IMR-90 (cell line): Measurements from ENCODE around the gene ZNF469. TPM values are rescaled to one million over a fixed set of nuclear protein-coding genes. Genes with fewer than 3 reads are reported as not detected.

ENCODE experiments used
- ATAC-seq: fragments of 200-7000 bp; cut with Tn5 transposase; 2 replicates; pipeline ENCODE4 v1.9.1; 2020; ENCODE audit warnings: low read depth, mild to moderate bottlenecking, moderate library complexity
- BruUV-seq: library from RNA; stranded (reverse); fragments of 400-500 nt; replicated peaks from 2 replicates; lab custom pipeline; 2021; lab: Mats Ljungman, UMichigan
- CTCF ChIA-PET: fragments of 300-600 bp; formaldehyde crosslinking; extraction: SDS; loops from one replicate; lab custom pipeline; 2021; ENCODE audit warnings: antibody characterized with exemption; lab: Yijun Ruan, JAX
- POLR2A ChIA-PET: fragments of 300-600 bp; sonication (Branson Sonifier 250); formaldehyde crosslinking; loops from one replicate; lab custom pipeline; 2022; ENCODE audit warnings: antibody characterized with exemption; ENCODE audit not compliant: unreplicated experiment; lab: Charles Lee
- DNase-seq: peaks from one replicate; pipeline ENCODE4 v3.0.0; 2013
- H2AFZ ChIP-seq: replicated peaks from 2 replicates; pipeline ENCODE3; 2013; ENCODE audit warnings: low read length, mild to moderate bottlenecking; ENCODE audit not compliant: poor library complexity
- H2AK5ac ChIP-seq: 2 replicates; pipeline ENCODE4 v1.6.1; 2013; ENCODE audit warnings: low read depth, low read length, inconsistent platforms
- H2AK9ac ChIP-seq: replicated peaks from 2 replicates; pipeline ENCODE3; 2013; ENCODE audit warnings: mild to moderate bottlenecking, low read depth, low read length, moderate library complexity; ENCODE audit not compliant: poor library complexity
- H2BK120ac ChIP-seq: 2 replicates; pipeline ENCODE4 v1.6.1; 2013; ENCODE audit warnings: low read depth, low read length, inconsistent platforms
- H2BK15ac ChIP-seq: 3 replicates; pipeline ENCODE4 v1.6.1; 2013; ENCODE audit warnings: low read depth, low read length, inconsistent platforms
- H2BK20ac ChIP-seq: 2 replicates; pipeline ENCODE4 v1.6.1; 2013; ENCODE audit warnings: low read depth, mild to moderate bottlenecking, inconsistent platforms, low read length, moderate library complexity
- H2BK5ac ChIP-seq: 2 replicates; pipeline ENCODE4 v1.6.1; 2013; ENCODE audit warnings: mild to moderate bottlenecking, low read depth, low read length, inconsistent platforms; ENCODE audit not compliant: poor library complexity, severe bottlenecking
- H3K14ac ChIP-seq: replicated peaks from 2 replicates; pipeline ENCODE4 v1.6.1; 2013; ENCODE audit warnings: low read depth, low read length, inconsistent platforms
- H3K18ac ChIP-seq: 2 replicates; pipeline ENCODE4 v1.6.1; 2013; ENCODE audit warnings: low read depth, low read length, control low read depth
- H3K23ac ChIP-seq: 2 replicates; pipeline ENCODE4 v1.6.1; 2013; ENCODE audit warnings: low read depth, low read length, inconsistent platforms
- H3K27ac ChIP-seq: 2 replicates; pipeline ENCODE4 v1.5.1; 2013; ENCODE audit warnings: mild to moderate bottlenecking, control low read depth, low read length; ENCODE audit not compliant: insufficient read depth
- H3K27me3 ChIP-seq: 2 replicates; pipeline ENCODE4 v1.6.1; 2013; ENCODE audit warnings: low read length; ENCODE audit not compliant: control insufficient read depth, insufficient read depth
- H3K36me3 ChIP-seq: 2 replicates; pipeline ENCODE4 v1.6.1; 2013; ENCODE audit warnings: low read length, mixed read lengths; ENCODE audit not compliant: control insufficient read depth, insufficient read depth
- H3K4ac ChIP-seq: 2 replicates; pipeline ENCODE4 v1.6.1; 2013; ENCODE audit warnings: low read depth, low read length, inconsistent platforms
- H3K4me1 ChIP-seq: 2 replicates; pipeline ENCODE4 v1.6.1; 2013; ENCODE audit warnings: low read length, mixed read lengths; ENCODE audit not compliant: control insufficient read depth, insufficient read depth
- H3K4me2 ChIP-seq: 2 replicates; pipeline ENCODE4 v1.6.1; 2013; ENCODE audit warnings: low read depth, mild to moderate bottlenecking, control low read depth, low read length, moderate library complexity
- H3K4me3 ChIP-seq: 2 replicates; pipeline ENCODE4 v1.5.1; 2013; ENCODE audit warnings: low read depth, mild to moderate bottlenecking, control low read depth, low read length, moderate library complexity; ENCODE audit not compliant: insufficient read depth
- H3K56ac ChIP-seq: 2 replicates; pipeline ENCODE4 v1.6.1; 2013; ENCODE audit warnings: low read length, inconsistent platforms; ENCODE audit not compliant: insufficient read depth; ENCODE audit errors: extremely low read depth
- H3K79me1 ChIP-seq, 2 experiments: 2 replicates each; pipeline ENCODE4 v1.6.1; 2013; ENCODE audit warnings: low read length in 2 of 2, inconsistent platforms in 1 of 2, low read depth in 1 of 2
- H3K9ac ChIP-seq: 2 replicates; pipeline ENCODE4 v1.6.1; 2013; ENCODE audit warnings: low read depth, low read length, control low read depth
- H3K9me1 ChIP-seq: 2 replicates; pipeline ENCODE4 v1.6.1; 2013; ENCODE audit warnings: low read length, inconsistent platforms; ENCODE audit not compliant: insufficient read depth
- H3K9me3 ChIP-seq: 2 replicates; pipeline ENCODE4 v1.6.1; 2013; ENCODE audit warnings: low read length; ENCODE audit not compliant: control insufficient read depth, insufficient read depth
- H4K20me1 ChIP-seq: 2 replicates; pipeline ENCODE4 v1.6.1; 2013; ENCODE audit warnings: low read length, inconsistent platforms; ENCODE audit not compliant: insufficient read depth
- H4K5ac ChIP-seq: 2 replicates; pipeline ENCODE4 v1.6.1; 2013; ENCODE audit warnings: mild to moderate bottlenecking, low read depth, low read length, control low read depth
- H4K8ac ChIP-seq, 2 experiments: 2 replicates each; pipeline ENCODE4 v1.6.1; 2013; ENCODE audit warnings: low read depth in 2 of 2, low read length in 2 of 2, control low read depth in 1 of 2, inconsistent platforms in 1 of 2
- H4K91ac ChIP-seq: 2 replicates; pipeline ENCODE4 v1.6.1; 2013; ENCODE audit warnings: low read depth, low read length, inconsistent platforms; ENCODE audit not compliant: insufficient read depth
- BHLHE40 ChIP-seq: fragments of 150-350 bp; IDR thresholded peaks from 2 replicates; pipeline ENCODE4 v1.6.1; 2016; ENCODE audit warnings: mild to moderate bottlenecking, low read depth, low read length
- CEBPB ChIP-seq: IDR thresholded peaks from 2 replicates; pipeline ENCODE4 v1.6.1; 2012; ENCODE audit warnings: low read depth, low read length, improper control_type of control experiment
- MAFK ChIP-seq: IDR thresholded peaks from 2 replicates; pipeline ENCODE4 v1.6.1; 2012; ENCODE audit warnings: low read depth, low read length, improper control_type of control experiment
- MXI1 ChIP-seq: IDR thresholded peaks from 2 replicates; pipeline ENCODE4 v1.6.1; 2012; ENCODE audit warnings: low read depth, mild to moderate bottlenecking, low read length, moderate library complexity, borderline replicate concordance
- NFE2L2 ChIP-seq: fragments of 150-350 bp; IDR thresholded peaks from 2 replicates; pipeline ENCODE4 v1.6.1; 2016; ENCODE audit warnings: low read depth, mild to moderate bottlenecking, low read length
- POLR2A ChIP-seq: IDR thresholded peaks from 2 replicates; pipeline ENCODE4 v1.6.1; 2012; ENCODE audit warnings: mild to moderate bottlenecking, low read depth, low read length
- RFX5 ChIP-seq: IDR thresholded peaks from 2 replicates; pipeline ENCODE4 v1.8.0; 2012; ENCODE audit warnings: low read depth, mild to moderate bottlenecking, low read length, moderate library complexity
- SMC3 ChIP-seq: fragments of 150-350 bp; IDR thresholded peaks from 2 replicates; pipeline ENCODE4 v1.6.1; 2016; ENCODE audit warnings: low read depth, mild to moderate bottlenecking, antibody characterized with exemption, low read length, moderate library complexity
- WGBS, 2 experiments: methylation state at CpG; one replicate each; pipeline versions ENCODE4 v1.1.5 to v1.1.7; 2013; ENCODE audit warnings: missing lambda C conversion rate in 2 of 2; ENCODE audit not compliant: insufficient read length in 1 of 2; ENCODE audit errors: extremely low coverage in 2 of 2; 5-methylcytosine and 5-hydroxymethylcytosine counted together
- dilution Hi-C: fragments of 300-500 bp; cut with HindIII; formaldehyde crosslinking; loops from one replicate; pipeline ENCODE4 v1.14.3; 2018; ENCODE audit warnings: low sequenced_read_pairs; ENCODE audit not compliant: unreplicated experiment
- in situ Hi-C: fragments of 300-500 bp; cut with MboI; formaldehyde crosslinking; loops from 3 replicates; pipeline ENCODE4 v1.14.3; 2019; ENCODE audit warnings: low sequenced_read_pairs, inconsistent platforms, mixed read lengths
- intact Hi-C: fragments of 100-400 bp; cut with micrococcal nuclease; formaldehyde crosslinking; loops from 2 replicates; pipeline ENCODE4 v1.10.0; 2022
- polyA plus RNA-seq, 3 experiments: library from polyadenylated mRNA; depleted of rRNA; stranded (reverse); fragments of >200 nt; gene quantifications; 2 replicates each; pipeline ENCODE4 v1.2.3, GENCODE V29; 2012; ENCODE audit warnings: low replicate concordance in 1 of 3
- total RNA-seq: library from RNA; depleted of rRNA; stranded (reverse); fragments of >200 nt; gene quantifications from 2 replicates; pipeline ENCODE4 v1.2.3, GENCODE V29; 2012
- TF ChIP-seq, protein P1 (sequence below): conservative IDR thresholded peaks from 2 replicates; pipeline ENCODE4 v1.5.1; 2012; ENCODE audit warnings: mild to moderate bottlenecking, low read depth, low read length, improper control_type of control experiment
- TF ChIP-seq, protein P2 (sequence below): fragments of 150-350 bp; IDR thresholded peaks from 2 replicates; pipeline ENCODE4 v1.6.1; 2017; ENCODE audit warnings: mild to moderate bottlenecking, antibody characterized with exemption, low read length, low read depth

Gene ZNF469
- total and polyA plus RNA-seq, 2 of the 4 experiments (the other 2 are of a cell fraction), result 1.1 to 13.3 TPM

DNA sequence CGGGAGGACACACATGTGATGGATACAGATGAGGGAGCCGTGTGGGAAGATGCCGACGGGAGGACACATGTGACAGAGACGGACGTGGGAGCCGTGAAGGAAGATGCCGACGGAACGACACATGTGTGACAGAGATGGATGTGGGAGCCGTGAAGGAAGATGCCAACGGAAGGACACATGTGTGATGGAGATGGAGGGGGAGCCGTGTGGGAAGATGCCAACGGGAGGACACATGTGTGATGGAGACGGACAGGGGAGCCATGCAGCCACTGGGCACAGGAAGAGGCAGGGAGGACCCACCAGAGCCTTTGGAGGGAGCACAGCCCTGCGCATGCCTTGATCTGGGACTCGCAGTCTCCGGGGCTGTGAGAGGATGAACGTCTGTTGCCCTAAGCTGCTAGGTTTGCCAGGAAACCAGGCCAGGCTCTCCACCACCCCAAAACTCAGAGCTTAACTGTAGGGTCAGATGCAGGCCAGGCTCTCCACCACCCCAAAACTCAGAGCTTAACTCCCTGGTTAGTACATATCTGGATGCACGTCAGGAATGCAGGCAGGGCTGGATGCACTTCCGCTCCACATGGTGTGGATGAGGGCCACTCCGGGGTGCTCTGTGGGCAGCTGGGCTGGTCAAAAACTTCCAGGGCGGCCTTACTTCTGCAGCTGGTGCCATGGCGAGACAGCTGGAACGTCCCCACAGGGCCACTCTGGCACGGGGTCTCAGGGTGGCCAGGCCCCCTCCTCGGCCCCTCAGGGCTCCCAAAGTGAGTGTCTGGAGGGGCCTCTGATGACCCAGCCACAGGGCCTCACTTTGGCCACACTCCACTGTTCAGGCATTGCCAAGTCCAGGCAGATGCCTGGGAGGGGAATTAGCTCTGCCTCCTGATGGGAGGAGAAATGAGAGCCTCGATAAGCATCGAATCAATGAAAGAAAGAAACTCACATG is 47.7 kb upstream of the ZNF469 start:
- no peaks in the 10 kb centered on the region for H3K9me3 ChIP-seq
- H3K56ac ChIP-seq, result no peak overlapping the region
- H2BK20ac ChIP-seq, result peak overlapping the region; percentile 100
- peaks cover 52% of the 10 kb centered on the region for H3K9me1 ChIP-seq
- peaks cover 16 to 39% of the 10 kb centered on the region in 2 experiments; a peak in 3 of 4 replicates for H3K79me1 ChIP-seq
- peak overlapping the region; percentile 17; the same call in 1 of the 2 replicates for H3K23ac ChIP-seq
- peak overlapping the region; percentile 100 for H2AK5ac ChIP-seq
- H3K4me3 ChIP-seq, result no peak overlapping the region
- H3K36me3 ChIP-seq, result no peaks in the 10 kb centered on the region
- no peak for TF ChIP-seq CEBPB
- TF ChIP-seq MXI1, result no peak
- TF ChIP-seq, protein P1, sequence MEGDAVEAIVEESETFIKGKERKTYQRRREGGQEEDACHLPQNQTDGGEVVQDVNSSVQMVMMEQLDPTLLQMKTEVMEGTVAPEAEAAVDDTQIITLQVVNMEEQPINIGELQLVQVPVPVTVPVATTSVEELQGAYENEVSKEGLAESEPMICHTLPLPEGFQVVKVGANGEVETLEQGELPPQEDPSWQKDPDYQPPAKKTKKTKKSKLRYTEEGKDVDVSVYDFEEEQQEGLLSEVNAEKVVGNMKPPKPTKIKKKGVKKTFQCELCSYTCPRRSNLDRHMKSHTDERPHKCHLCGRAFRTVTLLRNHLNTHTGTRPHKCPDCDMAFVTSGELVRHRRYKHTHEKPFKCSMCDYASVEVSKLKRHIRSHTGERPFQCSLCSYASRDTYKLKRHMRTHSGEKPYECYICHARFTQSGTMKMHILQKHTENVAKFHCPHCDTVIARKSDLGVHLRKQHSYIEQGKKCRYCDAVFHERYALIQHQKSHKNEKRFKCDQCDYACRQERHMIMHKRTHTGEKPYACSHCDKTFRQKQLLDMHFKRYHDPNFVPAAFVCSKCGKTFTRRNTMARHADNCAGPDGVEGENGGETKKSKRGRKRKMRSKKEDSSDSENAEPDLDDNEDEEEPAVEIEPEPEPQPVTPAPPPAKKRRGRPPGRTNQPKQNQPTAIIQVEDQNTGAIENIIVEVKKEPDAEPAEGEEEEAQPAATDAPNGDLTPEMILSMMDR, result no peak
- TF ChIP-seq POLR2A, result no peak
- TF ChIP-seq, protein P2, sequence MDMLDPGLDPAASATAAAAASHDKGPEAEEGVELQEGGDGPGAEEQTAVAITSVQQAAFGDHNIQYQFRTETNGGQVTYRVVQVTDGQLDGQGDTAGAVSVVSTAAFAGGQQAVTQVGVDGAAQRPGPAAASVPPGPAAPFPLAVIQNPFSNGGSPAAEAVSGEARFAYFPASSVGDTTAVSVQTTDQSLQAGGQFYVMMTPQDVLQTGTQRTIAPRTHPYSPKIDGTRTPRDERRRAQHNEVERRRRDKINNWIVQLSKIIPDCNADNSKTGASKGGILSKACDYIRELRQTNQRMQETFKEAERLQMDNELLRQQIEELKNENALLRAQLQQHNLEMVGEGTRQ, result no peak
- TF ChIP-seq NFE2L2, result no peak
- no peak for TF ChIP-seq BHLHE40
- TF ChIP-seq SMC3, result no peak
- no peak for TF ChIP-seq RFX5
- TF ChIP-seq MAFK, result no peak
- POLR2A ChIA-PET, result no interaction called here
- H2AFZ ChIP-seq, result peak overlapping the region; percentile 48
- peak overlapping the region; percentile 100; the same call in 2 of the 3 replicates for H2BK15ac ChIP-seq
- peak overlapping the region; percentile 100 for H2BK5ac ChIP-seq
- peak overlapping the region; percentile 94 for H3K27ac ChIP-seq
- BruUV-seq, result no TSS peak
- H3K9ac ChIP-seq, result no peak overlapping the region
- ATAC-seq, result no peak
- DNase-seq, result no peak
- CTCF ChIA-PET, result interaction anchor here (1.0 kb wide), 1 partner anchor 22 kb away, joined by 3 read pairs; no protein-coding TSS in a partner anchor
- peak overlapping the region; percentile 100 for H3K14ac ChIP-seq
- H3K18ac ChIP-seq, result peak overlapping the region; percentile 100
- peak overlapping the region; percentile 99 for H4K5ac ChIP-seq
- peak overlapping the region; percentile 100 for H4K91ac ChIP-seq
- intact Hi-C loops (loop anchor here (5.0 kb wide), 1 partner anchor 93 kb away; no protein-coding TSS in a partner anchor), in situ Hi-C loops (no loop called here), dilution Hi-C loops (no loop called here)
- peaks cover 26% of the 10 kb centered on the region for H3K4me1 ChIP-seq
- WGBS, 2 experiments, result 92% methylated on average over 22 of the region's 29 CpGs; no CpG with 5 or more reads in 1 of the 2 experiments
- no peaks in the 10 kb centered on the region for H3K27me3 ChIP-seq
- H3K4me2 ChIP-seq, result no peak overlapping the region
- no peaks in the 10 kb centered on the region; the same call in 1 of the 2 replicates for H4K20me1 ChIP-seq
- peak overlapping the region; percentile 100 for H3K4ac ChIP-seq
- H4K8ac ChIP-seq, result peak overlapping the region; percentile 96 to 100; a peak in 3 of 4 replicates
- peak overlapping the region; percentile 44 for H2AK9ac ChIP-seq
- peak overlapping the region; percentile 100 for H2BK120ac ChIP-seq
